ENCODE results near the gene SYS1.

The SYS1 gene

DNA sequence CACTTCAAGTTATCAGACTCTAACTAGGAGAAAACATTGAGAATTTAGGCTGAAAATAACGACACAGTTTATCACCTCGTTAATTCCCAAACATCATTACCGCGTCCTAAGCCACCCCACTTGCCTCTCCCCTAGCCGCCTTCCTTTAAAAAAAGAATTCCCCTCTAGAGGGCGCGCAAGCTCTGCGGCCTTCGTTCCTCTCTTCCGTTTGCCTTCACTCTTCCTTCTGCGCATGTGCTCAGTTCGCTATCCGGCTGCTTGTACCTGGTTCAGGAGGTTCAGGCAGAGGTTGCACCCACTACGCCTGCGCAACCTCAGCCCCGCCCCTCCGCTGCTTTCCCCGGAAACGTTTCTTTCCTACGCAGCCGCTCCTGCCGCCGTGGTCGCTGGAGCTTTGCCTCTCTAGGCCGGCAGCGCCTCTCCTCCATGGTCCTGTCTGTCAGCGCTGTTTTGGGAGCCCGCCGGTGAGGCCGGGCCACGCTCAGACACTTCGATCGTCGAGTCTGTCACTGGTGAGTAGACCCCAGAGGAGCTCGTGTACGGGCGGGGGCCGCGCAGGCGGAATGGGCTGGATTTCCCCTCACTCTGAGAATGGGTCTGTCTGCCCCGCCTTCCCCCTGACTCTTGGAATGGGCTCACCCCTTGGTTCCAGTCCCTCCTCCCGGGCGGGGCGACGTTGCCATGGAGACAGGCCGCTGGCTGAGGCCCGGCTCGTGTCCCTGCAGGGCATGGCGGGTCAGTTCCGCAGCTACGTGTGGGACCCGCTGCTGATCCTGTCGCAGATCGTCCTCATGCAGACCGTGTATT is at the start of gene SYS1:
Gene SYS1 (plus strand): TSS at position 353 of the 807 bp plus-strand sequence. CDS start 376 bp downstream, at position 729.
- H3K4me3 ChIP-seq (replicated peaks in 1 of 2; ENCODE audit: low read depth in 2 of 2, low read length in 2 of 2): peak within 1 kb of the TSS; percentile 88 to 90
- TF ChIP-seq, protein P1, sequence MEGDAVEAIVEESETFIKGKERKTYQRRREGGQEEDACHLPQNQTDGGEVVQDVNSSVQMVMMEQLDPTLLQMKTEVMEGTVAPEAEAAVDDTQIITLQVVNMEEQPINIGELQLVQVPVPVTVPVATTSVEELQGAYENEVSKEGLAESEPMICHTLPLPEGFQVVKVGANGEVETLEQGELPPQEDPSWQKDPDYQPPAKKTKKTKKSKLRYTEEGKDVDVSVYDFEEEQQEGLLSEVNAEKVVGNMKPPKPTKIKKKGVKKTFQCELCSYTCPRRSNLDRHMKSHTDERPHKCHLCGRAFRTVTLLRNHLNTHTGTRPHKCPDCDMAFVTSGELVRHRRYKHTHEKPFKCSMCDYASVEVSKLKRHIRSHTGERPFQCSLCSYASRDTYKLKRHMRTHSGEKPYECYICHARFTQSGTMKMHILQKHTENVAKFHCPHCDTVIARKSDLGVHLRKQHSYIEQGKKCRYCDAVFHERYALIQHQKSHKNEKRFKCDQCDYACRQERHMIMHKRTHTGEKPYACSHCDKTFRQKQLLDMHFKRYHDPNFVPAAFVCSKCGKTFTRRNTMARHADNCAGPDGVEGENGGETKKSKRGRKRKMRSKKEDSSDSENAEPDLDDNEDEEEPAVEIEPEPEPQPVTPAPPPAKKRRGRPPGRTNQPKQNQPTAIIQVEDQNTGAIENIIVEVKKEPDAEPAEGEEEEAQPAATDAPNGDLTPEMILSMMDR (IDR thresholded peaks at IDR 0.05; ENCODE audit: low read depth, low read length): peak; percentile 83
- peak; percentile 99 for DNase-seq (ENCODE audit: low read depth in 2 of 2)

DNA sequence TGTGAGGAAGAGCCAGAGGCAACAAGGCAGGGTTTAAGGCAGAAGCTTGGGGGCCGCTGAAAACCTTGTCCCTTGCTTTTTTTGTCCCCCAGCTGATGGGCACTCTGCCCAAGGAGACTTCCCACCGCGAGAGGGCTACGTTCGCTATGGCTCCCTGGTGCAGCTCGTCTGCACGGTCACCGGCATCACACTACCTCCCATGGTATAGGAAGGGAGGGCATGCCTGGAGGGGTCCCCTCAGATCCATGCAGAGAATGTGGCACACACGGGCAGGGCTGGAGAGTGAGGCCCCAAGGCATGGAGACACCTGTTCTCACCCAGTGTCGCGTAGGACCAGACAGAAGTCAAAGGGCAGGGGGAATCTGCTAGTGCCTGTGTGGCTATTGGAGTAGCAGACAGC is 49.0 kb upstream of the SYS1 start:
- H3K4me3 ChIP-seq (replicated peaks in 1 of 2; ENCODE audit: low read depth in 2 of 2, low read length in 2 of 2): no peak overlapping the region
- no peak for DNase-seq (ENCODE audit: low read depth in 2 of 2)
- TF ChIP-seq, protein P1 (IDR thresholded peaks at IDR 0.05; ENCODE audit: low read depth, low read length): no peak

DNA sequence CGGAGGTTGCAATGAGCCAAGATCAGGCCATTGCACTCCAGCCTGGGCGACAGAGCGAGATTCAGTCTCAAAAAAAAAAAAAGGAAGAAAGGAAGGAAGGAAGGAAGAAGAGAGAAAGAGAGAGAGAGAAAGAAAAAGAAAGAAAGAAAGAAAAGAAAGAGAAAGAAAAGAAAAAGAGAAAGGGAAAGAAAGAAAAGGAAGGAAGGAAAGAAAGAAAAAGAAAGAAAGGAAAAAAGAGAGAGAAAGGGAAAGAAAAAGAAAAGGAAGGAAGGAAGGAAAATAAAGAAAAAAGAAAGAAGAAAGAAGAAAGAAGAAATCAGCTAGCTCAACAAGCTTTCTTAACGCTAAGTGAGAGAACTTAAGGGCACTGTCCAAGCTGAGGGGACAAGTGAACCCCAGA is 47.3 kb upstream of the SYS1 start:
- TF ChIP-seq, protein P1 (IDR thresholded peaks at IDR 0.05; ENCODE audit: low read depth, low read length): no peak
- H3K4me3 ChIP-seq (replicated peaks in 1 of 2; ENCODE audit: low read depth in 2 of 2, low read length in 2 of 2): no peak overlapping the region
- DNase-seq (ENCODE audit: low read depth in 2 of 2): no peak

DNA sequence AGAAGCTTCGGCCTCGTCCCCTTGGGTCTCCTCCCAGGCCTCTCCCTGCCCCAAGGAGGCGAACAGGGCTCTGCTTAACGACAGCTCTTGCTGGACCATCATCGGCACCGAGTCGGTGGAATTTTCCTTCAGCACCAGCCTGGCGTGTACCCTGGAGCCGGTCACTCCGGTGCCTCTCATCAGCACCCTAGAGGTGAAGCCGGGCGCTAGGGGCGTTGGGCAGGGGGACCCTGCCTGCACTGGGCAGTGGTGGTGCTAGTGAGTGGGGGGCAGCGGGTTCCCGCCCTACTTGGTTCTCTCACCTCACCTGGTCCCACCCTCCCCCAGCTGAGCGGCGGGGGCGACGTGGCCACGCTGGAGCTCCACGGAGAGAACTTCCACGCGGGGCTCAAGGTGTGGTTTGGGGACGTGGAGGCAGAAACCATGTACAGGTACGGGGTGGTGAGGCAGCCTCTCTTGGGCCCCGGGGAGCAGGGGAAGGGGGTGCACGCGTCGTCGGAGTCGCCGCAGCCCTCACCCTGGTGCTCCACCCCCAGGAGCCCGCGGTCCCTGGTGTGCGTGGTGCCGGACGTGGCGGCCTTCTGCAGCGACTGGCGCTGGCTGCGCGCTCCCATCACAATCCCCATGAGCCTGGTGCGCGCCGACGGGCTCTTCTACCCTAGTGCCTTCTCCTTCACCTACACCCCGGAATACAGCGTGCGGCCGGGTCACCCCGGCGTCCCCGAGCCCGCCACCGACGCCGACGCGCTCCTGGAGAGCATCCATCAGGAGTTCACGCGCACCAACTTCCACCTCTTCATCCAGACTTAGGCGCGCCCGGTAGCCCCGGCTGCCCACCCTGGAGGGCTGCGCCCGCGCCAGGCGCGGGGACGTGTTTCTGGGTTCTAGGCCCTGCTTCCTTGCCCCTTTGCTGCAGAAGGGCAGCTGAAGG is 46.5 kb upstream of the SYS1 start:
- no peak for DNase-seq (ENCODE audit: low read depth in 2 of 2)
- TF ChIP-seq, protein P1 (IDR thresholded peaks at IDR 0.05; ENCODE audit: low read depth, low read length): no peak
- H3K4me3 ChIP-seq (replicated peaks in 1 of 2; ENCODE audit: low read depth in 2 of 2, low read length in 2 of 2): no peak overlapping the region

DNA sequence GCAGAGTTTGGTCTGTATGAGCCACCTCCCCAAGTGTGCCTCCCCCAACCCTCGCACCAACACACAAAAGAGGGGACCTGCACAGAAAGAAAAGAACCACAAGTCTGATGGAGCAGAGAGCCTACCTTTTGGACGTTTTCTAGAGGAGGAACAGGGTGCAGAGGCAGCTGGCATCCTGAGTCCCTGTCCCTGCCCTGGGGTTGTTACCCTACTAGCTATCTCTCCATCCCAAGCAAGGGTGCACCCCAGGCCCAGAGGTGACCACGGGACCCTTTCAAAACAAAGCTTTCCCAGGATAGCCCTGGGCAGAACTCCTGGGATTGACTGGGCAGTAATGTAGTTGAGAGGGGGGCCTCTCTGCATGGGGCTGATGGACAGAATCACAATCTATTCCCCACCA is 45.1 kb upstream of the SYS1 start:
- DNase-seq (ENCODE audit: low read depth in 2 of 2): no peak
- no peak overlapping the region for H3K4me3 ChIP-seq (replicated peaks in 1 of 2; ENCODE audit: low read depth in 2 of 2, low read length in 2 of 2)
- TF ChIP-seq, protein P1 (IDR thresholded peaks at IDR 0.05; ENCODE audit: low read depth, low read length): no peak

DNA sequence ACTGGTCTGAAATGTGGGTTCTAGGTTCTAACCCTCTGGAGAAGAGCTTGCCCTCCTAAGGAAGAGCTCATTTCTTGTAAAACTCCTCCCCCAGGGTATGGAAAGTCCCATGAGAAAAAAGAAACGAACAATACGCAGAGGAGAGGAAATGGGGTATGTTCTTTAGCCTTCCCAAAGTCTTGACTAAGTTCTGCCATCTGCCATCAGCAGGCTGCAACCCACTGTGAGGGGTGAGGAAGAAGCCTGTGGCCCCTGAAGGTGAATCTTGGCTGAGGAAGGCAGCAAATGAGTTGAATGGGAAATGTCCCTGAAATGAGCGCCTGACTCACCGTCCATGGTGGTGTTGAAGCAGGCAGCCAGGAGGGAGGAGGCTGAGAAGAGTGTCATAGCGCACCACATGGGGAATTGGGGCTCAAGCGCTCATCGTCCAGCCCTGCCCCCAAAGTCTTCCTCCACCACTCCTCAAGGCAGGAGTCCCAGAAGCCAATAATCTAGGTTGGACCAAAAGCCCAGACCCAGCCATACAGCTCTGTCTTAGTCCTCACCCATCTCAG is 44.5 kb upstream of the SYS1 start:
- no peak overlapping the region for H3K4me3 ChIP-seq (replicated peaks in 1 of 2; ENCODE audit: low read depth in 2 of 2, low read length in 2 of 2)
- no peak for DNase-seq (ENCODE audit: low read depth in 2 of 2)
- TF ChIP-seq, protein P1 (IDR thresholded peaks at IDR 0.05; ENCODE audit: low read depth, low read length): no peak
